Stimulated activated naive CD8-positive, alpha-beta T cell treated with anti-CD3 and anti-CD28 coated beads, Interleukin-15, Interleukin-2, amounts not matched to agents 100 ng/mL and 50 ng/mL, for 24 hours (primary cell): ENCODE results near the gene ASPDH.

Experiments
- H3K27ac Mint-ChIP-seq: one replicate; pipeline ENCODE4 v1.8.0; 2021; ENCODE audit warnings: mild to moderate bottlenecking, mixed read lengths
- H3K27me3 Mint-ChIP-seq: one replicate; pipeline ENCODE4 v1.8.0; 2021; ENCODE audit warnings: mixed read lengths
- H3K36me3 Mint-ChIP-seq: one replicate; pipeline ENCODE4 v1.8.0; 2021; ENCODE audit warnings: low read depth, mixed read lengths
- H3K4me1 Mint-ChIP-seq: one replicate; pipeline ENCODE4 v1.8.0; 2021; ENCODE audit warnings: low read depth, mixed read lengths
- H3K4me3 Mint-ChIP-seq: one replicate; pipeline ENCODE4 v1.8.0; 2021; ENCODE audit warnings: mild to moderate bottlenecking, mixed read lengths
- H3K9me3 Mint-ChIP-seq: one replicate; pipeline ENCODE4 v1.8.0; 2021; ENCODE audit warnings: mixed read lengths

Gene ASPDH

GRCh38 chr19:50498219-50499056, 15.3 kb downstream of the ASPDH start:
- H3K9me3 Mint-ChIP-seq, result no peaks in the 10 kb centered on the region
- no peak overlapping the region for H3K4me3 Mint-ChIP-seq

GRCh38 chr19:50497022-50497405, 16.7 kb downstream of the ASPDH start:
- Mint-ChIP-seq H3K4me3 (no peak overlapping the region), H3K9me3 (no peaks in the 10 kb centered on the region), H3K4me1 (peaks cover 5% of the 10 kb centered on the region)

More at GRCh38 chr19:50498219-50499056, 15.3 kb downstream of the ASPDH start:
- H3K27me3 Mint-ChIP-seq, result no peaks in the 10 kb centered on the region
- H3K27ac Mint-ChIP-seq, result no peak overlapping the region
- no peaks in the 10 kb centered on the region for H3K36me3 Mint-ChIP-seq
- H3K4me1 Mint-ChIP-seq, result no peaks in the 10 kb centered on the region

GRCh38 chr19:50496189-50497021, 17.3 kb downstream of the ASPDH start:
- Mint-ChIP-seq H3K9me3 (no peaks in the 10 kb centered on the region), H3K27ac (no peak overlapping the region), H3K4me1 (peaks cover 11% of the 10 kb centered on the region), H3K36me3 (no peaks in the 10 kb centered on the region), H3K27me3 (no peaks in the 10 kb centered on the region), H3K4me3 (no peak overlapping the region)

More at GRCh38 chr19:50497022-50497405, 16.7 kb downstream of the ASPDH start:
- H3K27ac Mint-ChIP-seq, result no peak overlapping the region
- H3K27me3 Mint-ChIP-seq, result no peaks in the 10 kb centered on the region
- H3K36me3 Mint-ChIP-seq, result no peaks in the 10 kb centered on the region

GRCh38 chr19:50495020-50495531, 18.6 kb downstream of the ASPDH start:
- no peaks in the 10 kb centered on the region for H3K36me3 Mint-ChIP-seq

GRCh38 chr19:50494186-50495019, 19.3 kb downstream of the ASPDH start:
- Mint-ChIP-seq H3K27ac (no peak overlapping the region), H3K4me1 (peaks cover 18% of the 10 kb centered on the region), H3K4me3 (no peak overlapping the region), H3K27me3 (no peaks in the 10 kb centered on the region), H3K36me3 (no peaks in the 10 kb centered on the region), H3K9me3 (no peaks in the 10 kb centered on the region)

More at GRCh38 chr19:50495020-50495531, 18.6 kb downstream of the ASPDH start:
- Mint-ChIP-seq H3K4me1 (peaks cover 18% of the 10 kb centered on the region), H3K4me3 (no peak overlapping the region), H3K27ac (no peak overlapping the region), H3K27me3 (no peaks in the 10 kb centered on the region), H3K9me3 (no peaks in the 10 kb centered on the region)

GRCh38 chr19:50493171-50493570, 20.5 kb downstream of the ASPDH start:
- Mint-ChIP-seq H3K9me3 (no peaks in the 10 kb centered on the region), H3K4me1 (peaks cover 18% of the 10 kb centered on the region), H3K27ac (no peak overlapping the region), H3K27me3 (no peaks in the 10 kb centered on the region), H3K4me3 (no peak overlapping the region), H3K36me3 (no peaks in the 10 kb centered on the region)

- Mint-ChIP-seq H3K9me3 (no peaks in the 10 kb centered on the region), H3K27ac (peak overlapping the region; percentile 69), H3K27me3 (no peaks in the 10 kb centered on the region), H3K4me3 (no peak overlapping the region), H3K36me3 (no peaks in the 10 kb centered on the region), H3K4me1 (peaks cover 18% of the 10 kb centered on the region)
These were observed 21.2 kb downstream of the ASPDH start for GRCh38 chr19:50492303-50493052.

- Mint-ChIP-seq H3K36me3 (peaks cover 6% of the 10 kb centered on the region), H3K9me3 (no peaks in the 10 kb centered on the region), H3K4me3 (no peak overlapping the region), H3K27me3 (no peaks in the 10 kb centered on the region), H3K27ac (peak overlapping the region; percentile 3), H3K4me1 (peaks cover 20% of the 10 kb centered on the region)
These were observed 22.7 kb downstream of the ASPDH start for GRCh38 chr19:50490991-50491472.

GRCh38 chr19:50490411-50490811, 23.3 kb downstream of the ASPDH start:
- Mint-ChIP-seq H3K36me3 (peaks cover 12% of the 10 kb centered on the region), H3K9me3 (no peaks in the 10 kb centered on the region), H3K27me3 (no peaks in the 10 kb centered on the region), H3K27ac (no peak overlapping the region), H3K4me3 (no peak overlapping the region), H3K4me1 (peaks cover 20% of the 10 kb centered on the region)

- Mint-ChIP-seq H3K4me3 (no peak overlapping the region), H3K27ac (no peak overlapping the region), H3K27me3 (no peaks in the 10 kb centered on the region), H3K9me3 (no peaks in the 10 kb centered on the region), H3K4me1 (peaks cover 20% of the 10 kb centered on the region), H3K36me3 (peaks cover 20% of the 10 kb centered on the region)
These were observed 24.2 kb downstream of the ASPDH start for GRCh38 chr19:50489461-50490011.

GRCh38 chr19:50488389-50489194, 25.1 kb downstream of the ASPDH start:
- H3K4me1 Mint-ChIP-seq, result peaks cover 20% of the 10 kb centered on the region
- H3K4me3 Mint-ChIP-seq, result no peak overlapping the region
- H3K36me3 Mint-ChIP-seq, result peaks cover 21% of the 10 kb centered on the region
- no peaks in the 10 kb centered on the region for H3K27me3 Mint-ChIP-seq
- no peaks in the 10 kb centered on the region for H3K9me3 Mint-ChIP-seq
- H3K27ac Mint-ChIP-seq, result no peak overlapping the region

- H3K27ac Mint-ChIP-seq, result no peak overlapping the region
- peaks cover 15% of the 10 kb centered on the region for H3K4me1 Mint-ChIP-seq
- H3K4me3 Mint-ChIP-seq, result no peak overlapping the region
- no peaks in the 10 kb centered on the region for H3K9me3 Mint-ChIP-seq
- H3K36me3 Mint-ChIP-seq, result peaks cover 27% of the 10 kb centered on the region
- no peaks in the 10 kb centered on the region for H3K27me3 Mint-ChIP-seq
These were observed 26.7 kb downstream of the ASPDH start for GRCh38 chr19:50486823-50487515.
